Measurements from ENCODE around the gene RFXAP. TPM values are rescaled to one million over a fixed set of nuclear protein-coding genes. Genes with fewer than 3 reads are reported as not detected.

Gene RFXAP
- total RNA-seq, 1 donor from 2014 or later = 9.6 TPM

DNA sequence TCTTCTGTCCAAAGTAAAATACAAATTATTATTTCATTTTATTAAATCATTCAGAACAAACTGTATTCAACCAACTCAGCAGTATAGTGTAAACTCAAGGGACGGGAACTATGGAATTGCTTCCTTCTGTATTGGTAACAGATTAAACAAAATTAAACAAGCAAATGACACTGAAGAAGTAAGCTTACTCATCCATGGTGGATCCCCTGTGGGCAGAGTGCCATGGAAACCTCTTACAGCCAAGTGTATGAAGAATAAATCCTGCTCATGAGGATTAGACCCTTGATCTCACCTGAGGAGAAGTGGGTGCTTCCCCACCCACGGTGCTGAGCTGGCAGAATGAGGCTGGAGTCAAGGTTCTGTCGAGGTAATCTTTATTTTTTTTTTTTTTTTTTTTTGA is 18.0 kb upstream of the RFXAP start:
- no peak for ATAC-seq (ENCODE audit: low read depth)
- TF ChIP-seq, protein P1, sequence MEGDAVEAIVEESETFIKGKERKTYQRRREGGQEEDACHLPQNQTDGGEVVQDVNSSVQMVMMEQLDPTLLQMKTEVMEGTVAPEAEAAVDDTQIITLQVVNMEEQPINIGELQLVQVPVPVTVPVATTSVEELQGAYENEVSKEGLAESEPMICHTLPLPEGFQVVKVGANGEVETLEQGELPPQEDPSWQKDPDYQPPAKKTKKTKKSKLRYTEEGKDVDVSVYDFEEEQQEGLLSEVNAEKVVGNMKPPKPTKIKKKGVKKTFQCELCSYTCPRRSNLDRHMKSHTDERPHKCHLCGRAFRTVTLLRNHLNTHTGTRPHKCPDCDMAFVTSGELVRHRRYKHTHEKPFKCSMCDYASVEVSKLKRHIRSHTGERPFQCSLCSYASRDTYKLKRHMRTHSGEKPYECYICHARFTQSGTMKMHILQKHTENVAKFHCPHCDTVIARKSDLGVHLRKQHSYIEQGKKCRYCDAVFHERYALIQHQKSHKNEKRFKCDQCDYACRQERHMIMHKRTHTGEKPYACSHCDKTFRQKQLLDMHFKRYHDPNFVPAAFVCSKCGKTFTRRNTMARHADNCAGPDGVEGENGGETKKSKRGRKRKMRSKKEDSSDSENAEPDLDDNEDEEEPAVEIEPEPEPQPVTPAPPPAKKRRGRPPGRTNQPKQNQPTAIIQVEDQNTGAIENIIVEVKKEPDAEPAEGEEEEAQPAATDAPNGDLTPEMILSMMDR (IDR thresholded peaks at IDR 0.05) = no peak

DNA sequence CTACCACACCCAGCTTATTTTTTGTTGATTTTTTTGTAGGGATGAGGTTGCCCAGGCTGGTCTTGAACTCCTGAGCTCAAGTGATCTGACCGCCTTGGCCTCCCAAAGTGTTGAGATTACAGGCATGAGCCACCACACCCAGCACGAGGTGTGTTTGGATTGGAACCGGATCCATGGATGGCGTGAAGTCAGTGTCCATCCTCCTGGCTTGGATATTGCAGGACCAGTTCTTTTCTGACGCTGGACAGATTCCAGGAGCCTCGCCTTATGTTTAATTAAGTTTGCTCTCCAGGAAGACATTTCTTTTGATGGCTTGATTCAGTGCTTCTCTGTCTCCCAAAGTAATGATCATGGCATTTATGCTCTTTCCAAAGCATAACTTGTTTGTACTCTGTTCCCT is 14.4 kb upstream of the RFXAP start:
- TF ChIP-seq, protein P1 (IDR thresholded peaks at IDR 0.05) = no peak
- Mint-ChIP-seq H3K4me3 (no peak overlapping the region), H3K27me3 (no peaks in the 10 kb centered on the region), H3K4me1 (peaks cover 18% of the 10 kb centered on the region), H3K27ac (no peak overlapping the region), H3K9me3 (no peaks in the 10 kb centered on the region), H3K36me3 (ENCODE audit: low read depth) (no peaks in the 10 kb centered on the region)
- DNase-seq (no peak), ATAC-seq (ENCODE audit: low read depth) (no peak)
- ChIA-PET POLR2A (no interaction called here), CTCF (no interaction called here)
- intact Hi-C loops (cut with micrococcal nuclease) = no loop called here

More for the DNA sequence above, 18.0 kb upstream of the RFXAP start:
- ChIA-PET CTCF (no interaction called here), POLR2A (no interaction called here)
- Mint-ChIP-seq H3K4me3 (no peak overlapping the region), H3K27ac (no peak overlapping the region), H3K4me1 (peaks cover 9% of the 10 kb centered on the region), H3K36me3 (ENCODE audit: low read depth) (no peaks in the 10 kb centered on the region), H3K9me3 (no peaks in the 10 kb centered on the region), H3K27me3 (no peaks in the 10 kb centered on the region)
- intact Hi-C loops (cut with micrococcal nuclease) = no loop called here
- DNase-seq = no peak

DNA sequence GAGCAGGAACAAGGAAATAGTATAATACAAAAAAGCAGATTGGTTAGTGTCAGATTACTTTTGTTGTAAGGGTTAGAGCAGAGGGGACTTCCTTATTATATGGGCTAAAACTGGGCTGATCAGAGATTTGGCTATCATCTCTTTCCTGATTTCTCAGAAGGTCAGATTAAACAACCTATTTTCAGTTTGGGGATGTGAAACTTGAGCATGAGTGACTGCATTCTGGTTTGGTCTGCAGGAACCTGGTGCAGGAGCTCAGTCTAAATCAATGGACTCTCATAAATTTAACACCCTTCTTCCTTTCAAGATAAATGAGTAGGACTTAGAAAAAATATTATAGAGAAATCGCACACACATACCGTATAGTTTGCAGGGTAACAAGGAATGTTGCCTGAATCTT is 12.9 kb upstream of the RFXAP start:
- CTCF ChIA-PET = interaction anchor here (1.3 kb wide), 1 partner anchor 9 kb away, joined by 3 read pairs; no protein-coding TSS in a partner anchor
- no peak overlapping the region for H3K27ac Mint-ChIP-seq
- no peak for DNase-seq

DNA sequence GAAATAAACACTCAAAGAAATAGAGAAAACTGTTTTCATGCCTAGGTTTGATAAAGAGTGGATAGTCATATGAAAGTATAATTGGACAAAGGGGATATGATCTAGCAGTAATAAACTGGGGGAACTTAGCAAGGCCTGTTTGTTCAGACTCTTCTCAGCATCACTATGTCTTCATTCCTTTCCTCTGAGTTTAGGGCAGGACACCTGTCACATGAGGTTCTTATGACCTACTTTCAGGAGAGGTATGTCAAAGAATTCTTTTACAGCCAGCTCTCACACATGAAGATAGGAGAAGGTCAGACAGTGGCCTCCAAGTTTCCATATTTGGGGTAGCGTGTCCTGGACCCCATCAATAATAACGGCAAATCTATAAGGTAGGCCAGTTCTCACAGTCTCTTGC is 11.4 kb upstream of the RFXAP start:
- DNase-seq (no peak), ATAC-seq (ENCODE audit: low read depth) (no peak)
- ChIA-PET POLR2A (no interaction called here), CTCF (no interaction called here)
- Mint-ChIP-seq H3K27ac (no peak overlapping the region), H3K36me3 (ENCODE audit: low read depth) (no peaks in the 10 kb centered on the region), H3K9me3 (no peaks in the 10 kb centered on the region), H3K4me1 (peaks cover 18% of the 10 kb centered on the region), H3K4me3 (no peak overlapping the region), H3K27me3 (peaks cover 16% of the 10 kb centered on the region)
- intact Hi-C loops (cut with micrococcal nuclease) = no loop called here
- TF ChIP-seq, protein P1 (IDR thresholded peaks at IDR 0.05) = no peak

More for the DNA sequence above, 12.9 kb upstream of the RFXAP start:
- POLR2A ChIA-PET = interaction anchor here (0.8 kb wide), 1 partner anchor 13 kb away, joined by 3 read pairs; the partner anchor contains the start of gene RFXAP
- peak; percentile 50 for ATAC-seq (ENCODE audit: low read depth)
- Mint-ChIP-seq H3K4me3 (no peak overlapping the region), H3K36me3 (ENCODE audit: low read depth) (no peaks in the 10 kb centered on the region), H3K27me3 (peaks cover 4% of the 10 kb centered on the region), H3K4me1 (peaks cover 18% of the 10 kb centered on the region), H3K9me3 (no peaks in the 10 kb centered on the region)
- intact Hi-C loops (cut with micrococcal nuclease) = loop anchor here (1.0 kb wide), 1 partner anchor 13 kb away; the partner anchor contains the start of gene RFXAP
- TF ChIP-seq, protein P1 (IDR thresholded peaks at IDR 0.05) = no peak

DNA sequence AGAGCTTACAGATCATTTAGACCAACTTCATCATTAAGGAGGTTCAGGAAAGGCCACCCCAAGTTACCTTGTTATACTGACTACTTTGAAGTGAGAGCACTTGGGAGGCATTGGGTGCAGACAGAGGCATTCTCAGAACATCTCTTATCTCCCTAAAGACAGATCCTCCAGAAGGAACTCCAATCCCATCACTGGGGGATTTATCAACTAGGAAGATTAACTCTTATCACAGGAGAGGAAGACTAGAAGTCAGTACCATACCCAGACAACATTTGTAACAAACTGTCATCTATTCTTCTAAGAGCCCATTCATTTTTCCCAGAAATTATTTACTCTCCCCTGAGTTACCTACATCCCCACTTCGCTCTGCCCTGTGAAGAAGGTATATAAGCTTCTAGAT is 5.8 kb upstream of the RFXAP start:
- ATAC-seq (ENCODE audit: low read depth) (no peak), DNase-seq (no peak)
- Mint-ChIP-seq H3K4me1 (peaks cover under 1% of the 10 kb centered on the region), H3K27ac (no peak overlapping the region), H3K4me3 (no peak overlapping the region), H3K27me3 (peaks cover 33% of the 10 kb centered on the region), H3K36me3 (ENCODE audit: low read depth) (no peaks in the 10 kb centered on the region), H3K9me3 (no peaks in the 10 kb centered on the region)
- intact Hi-C loops (cut with micrococcal nuclease) = no loop called here
- TF ChIP-seq, protein P1 (IDR thresholded peaks at IDR 0.05) = no peak
- POLR2A ChIA-PET = no interaction called here
- CTCF ChIA-PET = interaction anchor here (1.3 kb wide), 1 partner anchor 169 kb away, joined by 5 read pairs; no protein-coding TSS in a partner anchor
